Measurements from ENCODE around the gene FAM3A. TPM values are rescaled to one million over a fixed set of nuclear protein-coding genes. Genes with fewer than 3 reads are reported as not detected.
"Not testable (repeated sequence)": the region's sequence is repeated elsewhere in the genome, so short reads cannot be mapped to it uniquely, and the experiment has no call there.

The FAM3A gene, protein sequence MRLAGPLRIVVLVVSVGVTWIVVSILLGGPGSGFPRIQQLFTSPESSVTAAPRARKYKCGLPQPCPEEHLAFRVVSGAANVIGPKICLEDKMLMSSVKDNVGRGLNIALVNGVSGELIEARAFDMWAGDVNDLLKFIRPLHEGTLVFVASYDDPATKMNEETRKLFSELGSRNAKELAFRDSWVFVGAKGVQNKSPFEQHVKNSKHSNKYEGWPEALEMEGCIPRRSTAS
- 62.5 TPM for total RNA-seq
- long read RNA-seq, transcript FAM3A-203 (10 exons, 1,359 nt): minor isoform, 10 of 211 reads
- long read RNA-seq, transcript FAM3A-215 (9 exons, 1,800 nt): major isoform, 73 of 211 reads
- long read RNA-seq, transcript FAM3A-208 (8 exons, 1,763 nt): minor isoform, 12 of 211 reads
- long read RNA-seq, transcript FAM3A-202 (10 exons, 1,712 nt): minor isoform, 47 of 211 reads
- long read RNA-seq, partial matches to known transcripts: 26 of 211 reads
- long read RNA-seq, other reads (novel, unspliced or antisense): 32 of 211 reads

DNA sequence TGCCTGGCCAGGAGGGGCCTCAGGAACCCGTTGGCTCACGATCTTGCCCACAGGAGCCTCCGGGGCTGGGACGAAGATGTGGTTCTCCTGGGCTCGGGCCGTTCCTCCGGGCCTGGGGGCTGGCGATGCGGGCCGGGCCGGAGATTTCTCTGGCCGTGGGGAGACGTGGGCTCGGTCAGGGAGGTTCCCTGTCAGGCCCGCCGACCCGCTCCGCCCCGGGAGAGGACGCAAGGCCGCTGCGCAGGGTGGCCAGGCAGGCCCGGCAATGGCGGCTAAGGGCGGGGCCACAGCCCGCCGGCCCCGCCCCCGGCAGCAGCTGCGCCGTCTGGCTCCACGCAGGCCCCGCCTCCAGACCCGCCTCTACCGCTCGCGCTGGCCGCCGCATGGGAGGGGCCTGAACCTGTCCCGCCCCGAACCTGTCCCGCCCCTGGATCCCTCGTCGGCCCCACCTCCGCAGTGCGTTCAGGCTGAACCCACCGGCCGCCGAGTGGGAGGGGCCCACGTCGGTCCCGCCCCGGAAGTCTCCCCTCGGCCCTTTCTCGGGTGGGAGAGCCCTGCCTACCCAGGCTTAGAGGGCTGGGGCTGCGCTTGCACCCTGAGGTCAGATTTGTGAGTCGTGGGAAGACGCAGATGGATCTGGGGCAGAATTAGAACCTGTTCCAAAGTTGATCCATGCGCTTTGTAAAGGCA lies at the start of gene FAM3A:
TSS of gene FAM3A (minus strand) at position 267 of the 690 bp plus-strand sequence. CDS start 460 bp downstream, outside the sequence.
- DNase-seq (peak; percentile 95), ATAC-seq (peak; percentile 95)
- intact Hi-C loops (cut with micrococcal nuclease): no loop called here

DNA sequence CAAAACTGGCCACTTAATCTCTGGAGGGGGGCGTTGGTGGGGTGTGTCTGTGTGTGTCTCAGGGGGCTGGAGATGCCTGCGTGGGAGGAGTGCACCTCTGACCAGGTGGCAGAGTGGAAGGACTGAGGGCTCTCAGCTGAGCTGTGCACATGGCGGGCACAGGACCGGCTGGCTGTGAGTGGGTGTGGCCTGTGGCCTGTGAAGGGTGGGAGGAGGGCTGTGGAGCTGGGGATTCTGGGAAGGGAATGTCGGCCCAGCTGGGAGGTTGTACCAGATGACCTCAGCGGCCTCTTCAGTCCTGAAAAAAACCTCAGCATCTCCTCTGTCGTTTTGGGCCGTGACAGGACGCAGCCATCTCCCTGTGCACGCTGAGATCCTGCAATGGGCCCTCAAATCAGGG lies 46.3 kb upstream of the FAM3A start:
- DNase-seq; intact Hi-C loops (cut with micrococcal nuclease): not testable (repeated sequence)
- ATAC-seq: peak; percentile 93

DNA sequence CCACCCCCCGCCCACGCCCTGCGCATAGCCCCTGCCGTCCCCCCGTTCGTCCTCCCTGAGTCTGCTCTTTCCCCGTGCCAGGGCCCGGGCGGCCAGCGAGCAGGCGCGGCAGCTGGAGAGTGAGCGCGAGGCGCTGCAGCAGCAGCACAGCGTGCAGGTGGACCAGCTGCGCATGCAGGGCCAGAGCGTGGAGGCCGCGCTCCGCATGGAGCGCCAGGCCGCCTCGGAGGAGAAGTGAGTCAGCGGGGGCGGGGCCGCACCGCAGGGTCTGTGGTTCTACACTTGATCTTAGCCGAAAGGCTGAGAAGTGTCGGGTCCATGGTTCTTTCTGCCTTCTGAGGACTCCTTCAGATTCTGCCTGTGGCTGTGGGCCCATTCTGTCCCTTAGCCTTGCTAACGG lies 44.3 kb upstream of the FAM3A start:
- DNase-seq; ATAC-seq; intact Hi-C loops (cut with micrococcal nuclease): not testable (repeated sequence)

DNA sequence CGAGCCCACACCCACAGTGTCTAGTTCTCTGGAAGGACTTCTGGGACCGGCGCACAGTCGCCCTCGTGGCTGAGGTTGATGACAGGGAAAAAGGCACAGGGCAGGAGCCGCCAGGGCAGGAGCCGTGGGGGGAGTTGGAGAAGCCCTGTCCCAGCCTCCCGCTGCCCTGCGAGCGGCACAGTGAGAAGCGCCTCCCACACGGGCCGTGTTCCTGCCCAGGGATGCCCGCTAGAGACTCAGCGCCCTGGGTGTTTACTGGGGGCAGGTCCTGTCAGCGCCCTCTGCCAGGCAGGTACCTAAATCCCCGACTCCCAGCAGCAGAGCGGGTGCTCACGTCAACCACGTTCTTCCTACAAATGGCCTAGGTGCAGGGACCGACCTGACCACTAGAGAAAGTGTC lies 42.9 kb upstream of the FAM3A start:
- ATAC-seq; intact Hi-C loops (cut with micrococcal nuclease); DNase-seq: not testable (repeated sequence)

DNA sequence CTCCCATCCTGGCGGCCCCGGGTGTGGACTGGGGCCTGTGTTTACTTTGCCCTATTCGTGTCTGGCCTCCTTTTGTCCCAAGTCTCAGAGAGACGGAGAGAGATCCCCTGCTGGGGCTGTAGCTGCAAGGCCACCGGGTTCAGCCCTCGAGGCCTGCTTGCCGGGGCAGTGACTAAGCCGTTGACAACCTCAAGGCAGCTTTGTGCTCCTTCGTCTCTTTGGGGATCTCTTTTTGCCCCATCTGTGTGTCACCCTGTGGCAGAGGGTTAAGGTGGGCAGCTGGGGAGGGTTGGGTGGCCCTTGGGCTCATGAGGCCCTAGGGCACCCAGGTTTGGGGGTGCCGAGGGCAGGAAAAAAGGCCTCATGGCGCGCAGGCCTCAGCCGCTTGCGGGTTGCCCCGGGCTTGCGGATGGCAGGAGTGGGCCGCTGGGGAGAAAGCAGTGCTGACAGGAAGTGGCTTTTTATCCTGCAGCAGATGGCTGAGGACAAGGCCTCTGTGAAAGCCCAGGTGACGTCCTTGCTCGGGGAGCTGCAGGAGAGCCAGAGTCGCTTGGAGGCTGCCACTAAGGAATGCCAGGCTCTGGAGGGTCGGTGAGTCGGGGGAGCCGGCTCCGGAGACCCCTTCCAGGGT lies 42.1 kb upstream of the FAM3A start:
- DNase-seq; ATAC-seq; intact Hi-C loops (cut with micrococcal nuclease): not testable (repeated sequence)

DNA sequence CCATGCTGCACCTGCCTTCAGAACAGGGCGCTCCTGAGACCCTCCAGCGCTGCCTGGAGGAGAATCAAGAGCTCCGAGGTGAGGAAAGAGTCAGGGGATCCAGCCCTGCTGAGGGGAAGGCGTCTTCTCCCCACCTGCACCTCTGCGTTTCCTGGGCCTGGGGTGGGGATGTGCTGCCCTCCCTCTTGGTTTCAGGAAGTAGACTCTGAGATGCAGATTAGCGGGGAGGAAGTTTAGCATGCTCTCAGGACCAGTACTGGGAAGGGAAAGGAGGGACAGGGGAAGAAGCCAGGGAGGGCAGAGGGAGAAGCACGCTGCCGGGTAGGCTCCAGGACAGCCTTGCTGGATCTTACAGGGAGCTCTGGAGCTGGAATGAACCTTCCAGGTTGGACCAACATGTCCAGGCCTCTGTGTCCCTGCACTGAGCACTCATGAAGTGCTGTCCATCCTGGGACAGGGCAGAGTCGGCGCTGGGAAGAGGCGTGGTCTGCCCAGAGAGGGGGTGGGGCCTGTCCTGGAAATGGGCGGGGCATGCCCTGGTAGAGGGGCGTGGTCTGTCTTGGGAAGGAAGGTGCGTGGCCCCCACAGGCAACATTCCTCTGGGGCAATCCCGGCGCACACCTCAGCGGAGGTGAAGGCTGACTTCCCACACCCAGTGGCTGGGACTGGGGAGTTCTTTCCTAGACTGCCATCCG lies 36.2 kb upstream of the FAM3A start:
- ATAC-seq; DNase-seq; intact Hi-C loops (cut with micrococcal nuclease): not testable (repeated sequence)

DNA sequence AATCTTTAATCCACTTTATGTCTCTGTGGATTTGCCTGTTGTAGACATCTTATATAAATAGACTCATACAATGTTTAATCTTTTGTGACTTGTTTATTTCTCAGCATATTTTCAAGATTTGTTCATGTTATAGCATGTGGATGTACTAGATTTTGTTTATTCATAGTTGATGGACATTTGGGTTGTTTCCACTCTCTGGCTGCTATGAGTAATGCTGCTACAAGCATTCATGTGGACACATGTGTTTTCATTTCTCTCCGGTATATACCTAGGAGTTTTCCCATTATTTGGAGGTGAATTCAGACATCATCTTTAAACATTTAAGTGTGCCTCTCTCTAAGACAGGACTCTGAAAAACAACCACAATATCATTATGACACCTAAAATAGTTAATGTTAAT lies 33.7 kb upstream of the FAM3A start:
- ATAC-seq: no peak
- intact Hi-C loops (cut with micrococcal nuclease): no loop called here

DNA sequence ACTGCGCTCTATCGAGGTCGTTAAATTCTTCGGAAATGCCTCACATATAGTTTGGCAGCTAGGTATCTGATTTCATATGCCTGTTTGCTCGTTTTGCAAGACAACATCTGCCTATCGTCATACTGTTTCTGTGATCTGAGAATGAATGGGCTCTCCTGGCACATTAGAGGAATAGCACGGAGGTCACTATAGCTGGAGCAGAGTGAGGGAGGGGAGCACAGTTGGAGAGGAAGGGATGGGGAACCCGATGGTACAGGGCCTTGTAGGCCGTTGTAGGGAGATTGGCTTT lies 31.9 kb upstream of the FAM3A start:
- intact Hi-C loops (cut with micrococcal nuclease): no loop called here
- DNase-seq (no peak), ATAC-seq (no peak)

More for the DNA sequence above, 33.7 kb upstream of the FAM3A start:
- DNase-seq: no peak

DNA sequence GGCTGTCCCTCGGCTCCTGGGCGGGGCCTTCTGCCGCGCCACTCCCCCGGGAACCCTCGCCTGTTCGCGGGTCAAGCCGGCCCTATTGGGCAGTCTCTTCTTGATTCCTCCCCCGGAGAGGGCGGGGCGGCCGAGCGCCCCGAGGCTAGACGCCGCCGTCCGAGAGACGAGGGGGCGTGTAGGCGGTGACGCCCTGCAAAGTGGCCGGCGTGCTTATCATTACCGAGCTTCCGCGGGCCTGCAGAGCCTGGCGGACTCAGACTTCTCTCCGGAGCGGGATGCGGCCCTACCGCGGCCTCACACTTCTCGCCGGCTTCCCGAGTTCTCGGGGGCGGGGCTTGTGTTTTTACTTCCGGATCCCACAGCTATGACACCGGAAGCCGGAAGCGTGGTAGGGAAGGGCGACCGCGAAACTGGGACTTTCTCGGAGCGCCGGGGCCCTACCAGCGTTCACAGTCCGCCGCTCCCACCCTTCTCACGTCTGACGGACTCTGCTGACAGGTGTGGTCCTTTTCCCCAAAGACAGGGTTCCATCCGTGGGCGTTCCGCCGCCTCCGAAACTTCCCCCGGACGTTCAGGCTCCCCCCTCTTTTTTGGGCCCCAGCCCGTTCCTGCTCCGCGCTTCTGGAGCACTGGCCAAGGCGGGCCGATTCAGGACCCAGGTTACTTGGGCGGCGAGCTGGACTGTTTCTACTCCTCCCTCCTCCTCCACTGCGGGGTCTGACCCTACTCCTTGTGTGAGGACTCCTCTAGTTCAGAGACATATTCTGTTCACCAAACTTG lies 31.4 kb upstream of the FAM3A start, which contains the start of gene IKBKG:
TSS of gene IKBKG (plus strand) at position 376 of the 783 bp plus-strand sequence. CDS start 4,383 bp downstream, outside the sequence.
- DNase-seq (peak; percentile 93), ATAC-seq (peak; percentile 94)
- intact Hi-C loops (cut with micrococcal nuclease): no loop called here

DNA sequence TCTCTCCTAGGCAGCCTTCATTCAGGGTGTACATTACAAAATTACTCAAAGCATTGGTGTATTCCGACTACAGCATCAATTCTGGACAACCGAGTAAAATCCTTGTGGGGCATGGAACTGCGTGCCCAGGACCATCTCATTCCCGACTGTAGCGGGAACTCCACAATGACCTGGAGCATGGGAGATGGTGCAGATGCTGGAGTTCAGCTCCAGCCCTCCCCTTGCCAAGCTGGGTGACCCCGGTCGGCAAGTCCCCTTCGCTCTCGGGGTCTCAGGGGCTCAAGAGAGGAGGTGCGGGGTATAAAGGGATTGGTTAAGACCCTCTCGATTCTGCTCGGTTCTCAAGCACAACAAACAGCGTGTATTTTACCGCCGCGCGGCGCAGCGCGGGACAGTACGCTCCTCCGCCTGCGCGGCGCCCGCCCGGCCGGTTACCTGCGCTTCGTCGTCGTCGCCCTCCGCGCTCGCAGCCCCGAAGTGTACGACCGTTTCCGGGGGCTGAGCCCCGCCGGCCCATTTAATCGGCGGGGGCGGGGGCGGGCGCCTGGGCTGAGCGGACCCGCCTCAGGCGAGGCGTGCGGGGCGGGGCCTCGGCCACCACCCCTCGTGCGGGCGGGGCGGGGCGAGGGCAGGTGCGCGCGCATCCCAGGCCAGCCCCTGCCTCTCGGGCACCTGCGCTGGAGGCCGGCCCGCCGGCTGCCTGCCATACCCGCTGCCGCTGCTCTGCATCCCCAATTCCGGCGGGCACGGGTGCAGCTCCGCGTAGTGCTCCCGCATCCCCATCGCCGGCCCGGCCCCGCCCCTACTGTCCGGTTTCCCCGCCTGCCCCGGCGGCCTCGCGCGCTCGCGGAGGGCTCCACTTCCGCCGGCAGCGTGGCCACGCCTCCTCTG lies 30.6 kb upstream of the FAM3A start, which contains the start of gene G6PD:
TSS of gene G6PD (minus strand) at position 493 of the 891 bp plus-strand sequence. CDS start 691 bp downstream, outside the sequence.
- DNase-seq (peak; percentile 87), ATAC-seq (peak; percentile 84)
- intact Hi-C loops (cut with micrococcal nuclease): no loop called here

DNA sequence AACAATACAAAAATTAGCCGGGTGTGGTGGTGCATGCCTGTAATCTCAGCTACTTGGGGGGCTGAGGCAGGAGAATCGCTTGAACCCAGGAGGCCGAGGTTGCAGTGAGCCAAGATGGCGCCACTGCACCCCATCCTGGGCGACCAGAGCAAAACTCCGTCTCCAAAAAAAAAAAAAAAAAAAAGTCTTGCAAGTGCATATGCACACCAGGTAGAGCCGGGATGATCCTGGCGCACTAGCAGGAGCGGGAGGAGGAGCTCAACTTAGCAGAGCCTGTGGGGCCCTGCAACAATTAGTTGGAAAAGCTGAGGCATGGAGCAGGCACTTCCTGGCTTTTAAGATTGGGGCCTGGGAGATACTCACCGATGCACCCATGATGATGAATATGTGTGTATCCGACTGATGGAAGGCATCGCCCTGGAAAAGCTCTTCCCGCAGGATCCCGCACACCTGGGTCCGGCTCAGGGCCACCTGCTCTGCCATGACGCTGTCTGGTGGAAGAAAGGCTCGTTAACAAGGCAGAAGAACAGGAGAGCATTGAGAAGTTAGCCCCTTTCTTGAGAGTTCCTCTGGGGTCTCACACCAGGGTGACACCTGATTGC lies 29.7 kb upstream of the FAM3A start:
- intact Hi-C loops (cut with micrococcal nuclease): no loop called here
- ATAC-seq (no peak), DNase-seq (no peak)

DNA sequence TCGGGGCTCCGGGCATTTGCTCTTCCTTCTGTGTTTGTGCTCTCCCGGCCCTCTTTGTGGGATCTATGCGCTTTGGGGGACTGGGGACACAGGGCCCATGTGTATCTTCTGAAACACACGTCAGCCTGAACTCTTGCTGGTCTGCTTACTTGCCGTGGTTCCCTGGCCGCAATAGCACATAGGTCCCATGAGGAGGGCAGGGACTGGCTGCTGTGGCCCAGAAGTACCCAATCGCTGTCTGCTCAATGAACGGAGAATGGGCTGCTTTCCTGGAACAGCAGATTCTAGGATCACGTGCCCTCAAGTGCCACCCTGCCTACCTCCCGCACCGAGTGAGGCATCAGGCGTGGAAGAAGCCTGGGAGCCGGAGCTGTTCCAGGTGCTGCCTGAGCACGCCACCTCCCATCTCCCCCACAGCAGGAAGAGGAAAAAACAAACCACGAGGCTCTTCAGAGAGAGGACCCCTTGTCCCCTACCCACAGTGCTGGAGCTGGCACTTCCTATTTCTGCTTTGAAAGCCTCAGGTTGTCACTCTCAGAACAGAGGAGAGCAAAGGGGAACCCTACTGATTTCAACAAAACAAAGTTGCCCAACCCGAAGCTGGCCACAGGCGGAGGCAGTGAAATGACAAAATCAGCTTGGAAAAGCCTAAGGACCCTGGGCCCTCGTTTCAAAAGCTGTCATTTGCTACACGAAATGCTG lies 26.8 kb upstream of the FAM3A start:
- ATAC-seq (no peak), DNase-seq (no peak)
- intact Hi-C loops (cut with micrococcal nuclease): no loop called here

DNA sequence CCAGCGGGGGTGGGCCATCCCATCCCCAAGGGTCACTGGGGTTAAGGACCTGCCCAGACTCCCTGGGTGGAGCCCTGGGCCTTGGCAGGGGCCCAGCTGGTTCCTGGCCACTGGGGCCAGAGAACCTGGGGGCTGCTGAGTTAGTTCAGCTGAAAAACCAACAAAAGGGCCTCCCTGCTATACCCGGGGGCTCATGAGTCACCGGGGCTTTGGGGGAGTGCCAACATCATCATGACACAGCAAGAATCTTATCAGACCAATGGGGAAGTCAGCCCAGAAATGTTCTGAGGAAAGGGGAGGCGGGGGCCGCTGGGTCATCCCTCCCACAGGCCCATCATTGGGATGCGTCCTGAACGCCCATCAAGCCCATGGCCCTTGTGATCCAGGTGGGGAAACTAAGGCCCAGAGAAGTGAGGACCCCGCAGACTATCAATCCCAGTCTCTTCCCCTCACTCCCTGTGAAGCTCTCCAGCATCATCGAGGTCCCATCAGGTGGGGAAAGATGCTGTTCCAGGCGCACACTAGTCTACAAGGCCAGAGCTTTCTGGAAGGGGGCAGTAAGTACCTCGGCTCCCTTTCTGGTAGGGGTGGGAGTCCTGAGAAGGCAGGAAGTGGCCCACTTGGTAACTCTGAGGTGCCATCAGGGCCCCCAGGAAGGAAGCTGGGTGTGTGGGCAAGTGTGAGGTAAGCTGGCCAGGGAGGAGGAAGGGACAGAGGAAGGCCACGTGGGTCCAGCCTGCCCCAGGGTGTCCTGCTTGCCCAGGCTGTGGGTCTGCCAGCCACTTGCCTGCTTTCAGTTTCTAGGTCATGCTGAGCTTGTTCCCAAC lies 26.1 kb upstream of the FAM3A start:
- intact Hi-C loops (cut with micrococcal nuclease): no loop called here
- DNase-seq (peak; percentile 80), ATAC-seq (peak; percentile 55)

DNA sequence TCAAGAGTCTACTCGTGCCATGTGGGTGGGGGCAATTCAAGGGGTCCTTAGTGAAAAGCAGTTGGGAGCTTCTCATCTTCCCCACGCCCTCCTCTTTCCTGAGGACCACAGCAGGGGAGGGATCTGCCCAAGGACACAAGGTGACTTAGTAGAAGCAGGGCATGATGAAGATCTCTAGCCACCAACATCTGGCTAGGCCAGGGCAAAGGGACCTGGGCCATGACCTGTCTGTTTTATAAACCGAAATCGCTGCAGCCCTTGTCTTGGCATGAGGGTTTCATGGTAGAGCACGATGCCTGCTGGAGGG lies 25.5 kb upstream of the FAM3A start:
- no peak for DNase-seq
- intact Hi-C loops (cut with micrococcal nuclease): no loop called here
- no peak for ATAC-seq

DNA sequence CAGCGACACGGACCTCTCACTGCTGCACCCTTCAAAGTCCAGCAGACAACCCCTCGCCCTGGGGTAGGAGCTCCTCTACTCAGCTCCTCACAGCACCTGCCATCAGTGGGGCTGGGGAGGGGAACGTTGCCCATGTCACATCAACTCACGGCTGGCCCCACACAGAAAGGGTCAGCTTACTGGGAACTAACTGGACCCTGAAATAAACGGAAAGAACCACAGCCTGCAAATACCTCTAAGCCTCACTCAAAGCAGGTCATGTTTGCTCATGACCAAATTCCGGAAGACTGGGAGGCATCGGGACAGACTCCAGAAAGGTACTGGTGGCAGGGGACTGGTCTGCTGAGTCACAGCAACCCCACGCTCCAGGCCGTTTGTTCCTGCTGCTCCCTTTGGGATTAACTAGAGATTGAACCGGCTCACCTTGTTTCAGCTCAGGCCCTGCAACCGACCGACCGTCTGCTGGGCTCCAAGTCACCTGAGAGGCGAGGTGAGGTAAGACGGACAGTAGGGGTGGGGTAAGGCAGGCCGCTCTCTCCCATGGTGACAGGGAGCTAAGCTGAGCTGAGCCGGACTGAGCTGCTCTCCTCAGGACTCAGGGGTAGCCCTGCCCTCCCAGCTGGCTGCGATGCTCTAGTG lies 25.0 kb upstream of the FAM3A start:
- ATAC-seq (peak; percentile 9), DNase-seq (no peak)
- intact Hi-C loops (cut with micrococcal nuclease): no loop called here

Measured in left ventricle myocardium superior (tissue), 1 donor.